ENCODE results near the gene HEXD.

HEXD gene

DNA sequence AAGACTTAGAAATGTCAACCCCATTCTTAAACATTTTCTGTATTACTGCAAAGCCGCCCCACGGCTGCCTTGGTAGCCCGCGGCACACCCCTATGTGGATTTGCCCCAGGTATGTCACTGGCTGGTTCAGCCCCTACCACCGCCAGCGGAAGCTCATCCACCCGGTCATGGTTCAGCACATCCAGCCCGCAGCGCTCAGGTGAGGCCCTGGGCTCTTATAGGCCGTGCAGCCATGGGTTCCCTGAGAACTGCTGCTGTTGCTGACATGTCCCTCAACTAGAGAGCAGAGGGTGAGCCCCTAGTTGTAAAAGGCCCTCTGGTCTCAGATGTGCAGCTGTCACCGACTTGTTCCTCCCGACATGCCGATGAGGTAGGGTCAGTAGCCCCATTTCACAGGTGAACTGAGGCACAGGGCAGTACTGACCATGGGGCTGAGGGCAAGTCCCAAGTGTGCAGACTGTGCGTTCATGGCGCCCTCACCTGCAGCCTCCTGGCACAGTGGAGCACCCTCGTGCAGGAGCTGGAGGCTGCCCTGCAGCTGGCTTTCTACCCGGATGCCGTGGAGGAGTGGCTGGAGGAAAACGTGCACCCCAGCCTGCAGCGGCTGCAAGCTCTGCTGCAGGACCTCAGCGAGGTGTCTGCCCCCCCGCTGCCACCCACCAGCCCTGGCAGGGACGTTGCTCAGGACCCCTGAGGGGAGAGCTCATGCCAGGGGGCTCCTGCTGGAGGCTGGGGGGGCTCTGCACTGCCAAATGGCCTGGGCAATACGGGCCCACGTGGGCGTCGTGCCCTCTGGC lies 23.7 kb downstream of the HEXD start:
- peak overlapping the region; percentile 61 for H3K27ac ChIP-seq
- POLR2A ChIA-PET (ENCODE audit: low non-redundant PET): no interaction called here
- DNase-seq (ENCODE audit: low spot score): no peak
- TF ChIP-seq, protein P1, sequence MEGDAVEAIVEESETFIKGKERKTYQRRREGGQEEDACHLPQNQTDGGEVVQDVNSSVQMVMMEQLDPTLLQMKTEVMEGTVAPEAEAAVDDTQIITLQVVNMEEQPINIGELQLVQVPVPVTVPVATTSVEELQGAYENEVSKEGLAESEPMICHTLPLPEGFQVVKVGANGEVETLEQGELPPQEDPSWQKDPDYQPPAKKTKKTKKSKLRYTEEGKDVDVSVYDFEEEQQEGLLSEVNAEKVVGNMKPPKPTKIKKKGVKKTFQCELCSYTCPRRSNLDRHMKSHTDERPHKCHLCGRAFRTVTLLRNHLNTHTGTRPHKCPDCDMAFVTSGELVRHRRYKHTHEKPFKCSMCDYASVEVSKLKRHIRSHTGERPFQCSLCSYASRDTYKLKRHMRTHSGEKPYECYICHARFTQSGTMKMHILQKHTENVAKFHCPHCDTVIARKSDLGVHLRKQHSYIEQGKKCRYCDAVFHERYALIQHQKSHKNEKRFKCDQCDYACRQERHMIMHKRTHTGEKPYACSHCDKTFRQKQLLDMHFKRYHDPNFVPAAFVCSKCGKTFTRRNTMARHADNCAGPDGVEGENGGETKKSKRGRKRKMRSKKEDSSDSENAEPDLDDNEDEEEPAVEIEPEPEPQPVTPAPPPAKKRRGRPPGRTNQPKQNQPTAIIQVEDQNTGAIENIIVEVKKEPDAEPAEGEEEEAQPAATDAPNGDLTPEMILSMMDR (conservative IDR thresholded peaks at IDR 0.05; ENCODE audit: low read depth): no peak
- CTCF ChIA-PET: no interaction called here

DNA sequence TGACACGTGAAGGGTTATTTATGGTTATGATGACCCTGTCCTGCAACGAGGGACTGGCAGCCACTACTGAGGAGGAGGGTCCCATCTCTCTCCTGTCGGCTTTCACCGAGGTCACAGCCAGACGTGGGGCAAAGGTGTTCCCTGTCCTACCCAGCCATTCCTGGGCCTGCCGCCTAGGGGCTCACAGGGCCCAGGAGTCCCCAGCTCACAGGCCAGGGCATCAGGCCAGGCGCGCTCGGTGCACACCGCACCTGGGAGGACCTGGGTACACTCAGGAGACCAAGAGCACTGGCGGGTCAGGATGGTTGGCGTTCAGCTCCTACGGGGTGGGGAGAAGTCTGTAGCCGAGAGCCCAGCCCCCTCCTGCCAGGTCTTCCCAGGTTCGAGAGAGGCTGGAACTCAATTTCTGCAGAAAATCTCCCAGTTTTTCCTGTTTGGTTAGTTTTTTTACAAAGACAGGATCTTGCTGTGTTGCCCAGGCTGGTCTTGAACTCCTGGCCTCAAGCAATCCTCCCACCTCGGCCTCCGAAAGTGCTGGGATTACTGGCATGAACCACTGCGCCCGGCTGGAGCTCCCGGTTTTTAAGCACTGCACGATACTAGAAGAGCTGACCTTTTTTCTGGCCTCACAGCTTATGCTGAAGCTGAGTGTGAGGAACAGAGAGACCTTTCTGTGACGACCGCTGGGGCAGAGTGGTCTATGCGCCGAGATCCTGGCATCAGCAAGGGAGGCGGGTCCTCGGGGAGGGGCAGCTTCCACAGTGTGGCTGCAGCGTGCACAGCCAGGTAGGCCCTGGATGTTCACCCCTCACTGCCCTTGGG lies 24.7 kb downstream of the HEXD start:
- ChIA-PET POLR2A (ENCODE audit: low non-redundant PET) (interaction anchor here (0.6 kb wide), 1 partner anchor 51 kb away, joined by 9 read pairs; no protein-coding TSS in a partner anchor), CTCF (no interaction called here)
- no peak for DNase-seq (ENCODE audit: low spot score)
- H3K27ac ChIP-seq: peak overlapping the region; percentile 61
- TF ChIP-seq, protein P1 (conservative IDR thresholded peaks at IDR 0.05; ENCODE audit: low read depth): no peak

DNA sequence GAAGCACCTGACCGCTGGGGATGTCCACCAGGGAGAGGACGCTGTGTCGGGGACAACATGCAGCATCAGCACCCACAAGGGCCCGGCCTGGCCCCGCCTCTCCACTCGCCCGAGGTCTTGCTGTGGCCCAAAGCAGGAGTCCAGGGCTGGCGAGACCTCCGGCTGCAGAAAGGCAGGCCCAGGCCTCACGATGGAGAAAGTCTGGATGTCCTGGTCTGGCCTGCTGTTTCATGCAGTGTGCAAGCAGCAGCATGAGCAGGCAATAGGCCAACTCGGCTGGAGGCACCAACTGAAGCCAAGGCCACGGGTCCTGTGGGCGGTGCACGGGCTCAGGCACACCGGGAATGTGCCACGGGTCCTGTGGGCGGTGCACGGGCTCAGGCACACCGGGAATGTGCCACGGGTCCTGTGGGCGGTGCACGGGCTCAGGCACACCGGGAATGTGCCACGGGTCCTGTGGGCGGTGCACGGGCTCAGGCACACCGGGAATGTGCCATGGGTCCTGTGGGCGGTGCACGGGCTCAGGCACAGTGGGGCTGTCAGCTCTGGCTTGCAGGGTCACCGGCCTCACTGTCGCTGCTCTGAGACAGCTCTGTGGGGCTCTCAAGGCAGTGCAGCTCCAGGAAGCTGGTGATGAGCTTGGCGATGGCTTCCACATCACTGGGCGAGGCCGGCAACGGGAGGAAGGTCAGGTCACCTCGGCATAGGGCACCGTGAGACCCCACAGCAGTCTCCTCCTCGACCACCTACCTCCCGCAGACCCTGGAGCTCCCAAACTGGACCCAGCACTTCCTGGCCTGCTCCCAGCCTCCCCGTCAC lies 25.5 kb downstream of the HEXD start:
- ChIA-PET POLR2A (ENCODE audit: low non-redundant PET) (no interaction called here), CTCF (no interaction called here)
- no peak for DNase-seq (ENCODE audit: low spot score)

DNA sequence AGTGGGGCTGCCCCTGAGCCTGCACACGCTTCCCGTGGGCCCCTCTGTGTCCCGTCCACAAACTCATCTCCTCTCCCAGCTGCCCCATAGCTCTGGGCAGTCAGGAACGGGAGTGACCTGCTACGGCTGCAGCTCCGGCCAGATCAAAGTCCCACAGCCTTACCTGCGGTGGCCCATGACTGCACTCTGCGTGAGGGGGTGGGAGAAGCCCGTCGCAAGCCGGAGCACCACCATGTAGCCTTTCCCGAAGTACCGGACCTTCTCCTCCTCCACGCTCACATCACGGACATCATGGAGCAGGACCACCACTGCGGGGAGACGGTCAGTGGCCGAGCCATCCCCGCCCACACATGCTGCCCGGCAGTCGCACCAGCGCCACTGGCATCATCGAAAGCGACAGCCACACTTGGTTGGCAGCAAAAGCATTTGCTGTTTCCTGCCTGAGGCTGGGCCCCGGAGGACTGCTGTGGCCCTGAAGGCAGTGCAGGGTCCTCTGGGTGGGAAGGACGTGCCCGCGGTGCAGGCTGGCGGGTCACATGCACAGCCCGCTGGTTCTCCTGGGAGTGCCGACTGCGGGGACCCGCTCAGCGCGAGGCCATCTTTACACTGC lies 26.2 kb downstream of the HEXD start:
- ChIA-PET POLR2A (ENCODE audit: low non-redundant PET) (no interaction called here), CTCF (no interaction called here)
- peak overlapping the region; percentile 61 for H3K27ac ChIP-seq

More for the DNA sequence above, 25.5 kb downstream of the HEXD start:
- TF ChIP-seq, protein P1 (conservative IDR thresholded peaks at IDR 0.05; ENCODE audit: low read depth): no peak
- peak overlapping the region; percentile 61 for H3K27ac ChIP-seq

DNA sequence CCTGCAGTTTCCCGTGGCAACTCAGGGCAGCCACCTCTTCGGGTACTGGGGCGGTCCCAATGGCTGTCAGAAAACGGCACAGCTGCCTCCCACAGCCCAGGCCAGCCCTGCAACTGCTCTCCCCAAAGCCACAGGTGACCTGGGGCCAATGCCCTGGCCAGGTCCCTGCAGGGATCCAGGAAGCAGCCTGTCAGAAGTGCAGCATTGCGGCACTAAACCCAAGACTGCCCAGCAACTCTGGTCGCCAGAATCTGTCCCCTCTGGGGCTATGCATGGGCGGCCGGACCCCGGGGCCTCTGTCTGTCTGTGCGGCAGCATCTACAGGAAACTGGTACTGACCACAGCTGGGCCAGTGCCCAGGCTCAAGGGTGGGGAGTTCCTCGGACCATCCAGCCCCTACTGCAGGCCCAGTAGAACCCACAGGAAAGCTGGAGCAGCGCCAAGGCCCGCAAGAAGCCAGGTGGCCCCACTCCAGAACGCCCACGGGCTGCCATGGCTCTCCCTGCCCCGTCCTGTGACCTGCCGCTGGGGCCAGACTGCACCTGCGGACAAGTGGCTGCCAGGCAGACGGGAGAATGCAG lies 26.9 kb downstream of the HEXD start:
- H3K27ac ChIP-seq: peak overlapping the region; percentile 61
- no peak for DNase-seq (ENCODE audit: low spot score)
- CTCF ChIA-PET: no interaction called here

More for the DNA sequence above, 26.2 kb downstream of the HEXD start:
- TF ChIP-seq, protein P1 (conservative IDR thresholded peaks at IDR 0.05; ENCODE audit: low read depth): no peak
- DNase-seq (ENCODE audit: low spot score): no peak

More for the DNA sequence above, 26.9 kb downstream of the HEXD start:
- POLR2A ChIA-PET (ENCODE audit: low non-redundant PET): no interaction called here
- TF ChIP-seq, protein P1 (conservative IDR thresholded peaks at IDR 0.05; ENCODE audit: low read depth): no peak
